Trophoblast cell (in vitro differentiated cells and primary cell): Measurements from ENCODE around the gene FXYD5. TPM values are rescaled to one million over a fixed set of nuclear protein-coding genes. Genes with fewer than 3 reads are reported as not detected.

Experiments
- DNase-seq, 2 donors: peaks; one replicate each; pipeline ENCODE4 v3.0.0-alpha.2; 2016
- H2AFZ ChIP-seq: 2 replicates; pipeline ENCODE4 v1.6.1; 2013; ENCODE audit warnings: low read length, moderate library complexity, mild to moderate bottlenecking; ENCODE audit not compliant: insufficient read depth, poor library complexity
- H2AK5ac ChIP-seq: 2 replicates; pipeline ENCODE4 v1.6.1; 2013; ENCODE audit warnings: mild to moderate bottlenecking, low read length
- H2BK120ac ChIP-seq: 2 replicates; pipeline ENCODE4 v1.6.1; 2013; ENCODE audit warnings: low read length, mild to moderate bottlenecking, moderate library complexity; ENCODE audit not compliant: insufficient read depth, poor library complexity
- H2BK12ac ChIP-seq: 2 replicates; pipeline ENCODE4 v1.6.1; 2013; ENCODE audit warnings: mild to moderate bottlenecking, low read length, moderate library complexity
- H2BK5ac ChIP-seq: 2 replicates; pipeline ENCODE4 v1.6.1; 2013; ENCODE audit warnings: low read length, low read depth, moderate library complexity, mild to moderate bottlenecking; ENCODE audit not compliant: poor library complexity
- H3K14ac ChIP-seq: 2 replicates; pipeline ENCODE4 v1.6.1; 2013; ENCODE audit warnings: mild to moderate bottlenecking, low read length
- H3K18ac ChIP-seq: 2 replicates; pipeline ENCODE4 v1.6.1; 2013; ENCODE audit warnings: mild to moderate bottlenecking, low read length
- H3K23ac ChIP-seq: 2 replicates; pipeline ENCODE4 v1.6.1; 2013; ENCODE audit warnings: low read length
- H3K27ac ChIP-seq: 2 replicates; pipeline ENCODE4 v1.5.1; 2013; ENCODE audit warnings: low read depth, mild to moderate bottlenecking, inconsistent platforms, low read length, moderate library complexity
- H3K27me3 ChIP-seq: 2 replicates; pipeline ENCODE4 v1.6.1; 2013; ENCODE audit warnings: inconsistent platforms, mild to moderate bottlenecking, low read length, moderate library complexity; ENCODE audit not compliant: insufficient read depth
- H3K36me3 ChIP-seq, 2 experiments: 1 replicate in 1 of 2; 2 replicates in 1 of 2; pipeline ENCODE4 v1.6.1; 2013; ENCODE audit warnings: low read length in 2 of 2, mild to moderate bottlenecking in 2 of 2, moderate library complexity in 1 of 2; ENCODE audit not compliant: insufficient read depth in 2 of 2, control insufficient read depth in 1 of 2
- H3K4ac ChIP-seq: 2 replicates; pipeline ENCODE4 v1.6.1; 2013; ENCODE audit warnings: low read depth, mild to moderate bottlenecking, low read length, moderate library complexity
- H3K4me1 ChIP-seq, 2 experiments: 1 replicate in 1 of 2; 2 replicates in 1 of 2; pipeline ENCODE4 v1.6.1; 2013; ENCODE audit warnings: low read length in 2 of 2, mild to moderate bottlenecking in 2 of 2, moderate library complexity in 1 of 2; ENCODE audit not compliant: insufficient read depth in 2 of 2, control insufficient read depth in 1 of 2
- H3K4me2 ChIP-seq: 2 replicates; pipeline ENCODE4 v1.6.1; 2013; ENCODE audit warnings: inconsistent platforms, mild to moderate bottlenecking, low read length, moderate library complexity
- H3K4me3 ChIP-seq: 2 replicates; pipeline ENCODE4 v1.5.1; 2013; ENCODE audit warnings: mild to moderate bottlenecking, low read depth, low read length, inconsistent platforms
- H3K79me1 ChIP-seq: one replicate; pipeline ENCODE4 v1.6.1; 2013; ENCODE audit warnings: low read length
- H3K79me2 ChIP-seq: 2 replicates; pipeline ENCODE4 v1.6.1; 2013; ENCODE audit warnings: low read length, mild to moderate bottlenecking; ENCODE audit not compliant: control insufficient read depth, insufficient read depth, poor library complexity
- H3K9ac ChIP-seq: 2 replicates; pipeline ENCODE4 v1.6.1; 2013; ENCODE audit warnings: mild to moderate bottlenecking, low read length
- H3K9me3 ChIP-seq: 2 replicates; pipeline ENCODE4 v1.6.1; 2013; ENCODE audit warnings: low read depth, mild to moderate bottlenecking, control low read depth, inconsistent platforms, low read length; ENCODE audit not compliant: insufficient read depth
- H4K12ac ChIP-seq: 2 replicates; pipeline ENCODE4 v1.6.1; 2013; ENCODE audit warnings: low read depth, mild to moderate bottlenecking, low read length, moderate library complexity
- H4K8ac ChIP-seq: 2 replicates; pipeline ENCODE4 v1.6.1; 2013; ENCODE audit warnings: low read depth, mild to moderate bottlenecking, low read length, moderate library complexity
- H4K91ac ChIP-seq: one replicate; pipeline ENCODE4 v1.6.1; 2013; ENCODE audit warnings: low read depth, mild to moderate bottlenecking, low read length, moderate library complexity
- WGBS: extraction: QIAGEN DNeasy Blood & Tissue Kit; methylation state at CpG from one replicate; pipeline ENCODE4 v1.1.7; 2013; ENCODE audit warnings: missing lambda C conversion rate; ENCODE audit not compliant: insufficient read length, insufficient coverage; ENCODE audit errors: extremely low coverage; 5-methylcytosine and 5-hydroxymethylcytosine counted together
- polyA plus RNA-seq: library from polyadenylated mRNA; stranded (reverse); fragments of 200-250 nt; gene quantifications from 2 replicates; pipeline ENCODE4 v1.2.3, GENCODE V29; 2013

FXYD5 gene
- 205 and 212 TPM in 2 replicates for polyA plus RNA-seq

- H2BK12ac ChIP-seq, result peak within 1 kb of the TSS; percentile 46
- peak; percentile 77 to 86 for DNase-seq
- no peak within 1 kb of the TSS for H3K23ac ChIP-seq
- peaks cover 12% of the 10 kb centered on the region for H3K79me1 ChIP-seq
- H4K12ac ChIP-seq, result peak within 1 kb of the TSS; percentile 68
- WGBS, result no CpG with 5 or more reads among the region's 49 CpGs
- peaks cover 9 to 21% of the 10 kb centered on the region in 2 experiments for H3K4me1 ChIP-seq
- H4K8ac ChIP-seq, result peak within 1 kb of the TSS; percentile 82
- H2BK5ac ChIP-seq, result peak within 1 kb of the TSS; percentile 77
- H3K9me3 ChIP-seq, result peaks cover 2% of the 10 kb centered on the region
- peak within 1 kb of the TSS; percentile 83 for H3K4me3 ChIP-seq
- H3K27ac ChIP-seq, result peak within 1 kb of the TSS; percentile 43
- H3K14ac ChIP-seq, result peak within 1 kb of the TSS; percentile 85
- H2AFZ ChIP-seq, result peak within 1 kb of the TSS; percentile 92
- peak within 1 kb of the TSS; percentile 71 for H3K4ac ChIP-seq
- H2BK120ac ChIP-seq, result peak within 1 kb of the TSS; percentile 77
- peak within 1 kb of the TSS; percentile 96 for H3K4me2 ChIP-seq
- H3K36me3 ChIP-seq, result peaks cover 3 to 14% of the 10 kb centered on the region in 2 experiments
- H3K79me2 ChIP-seq, result peaks cover 3% of the 10 kb centered on the region
- peak within 1 kb of the TSS; percentile 35 for H2AK5ac ChIP-seq
- peak within 1 kb of the TSS; percentile 67 for H3K9ac ChIP-seq
- peak within 1 kb of the TSS; percentile 90 for H3K18ac ChIP-seq
- H3K27me3 ChIP-seq, result no peaks in the 10 kb centered on the region
- peak within 1 kb of the TSS; percentile 92 for H4K91ac ChIP-seq
Measured at GRCh38 chr19:35154525-35155406, at the start of gene FXYD5. Gene FXYD5, plus strand, starts transcription at chr19:35154735. Its CDS starts 816 bp downstream, at chr19:35155551.

- no peak overlapping the region for H2AFZ ChIP-seq
- H3K9me3 ChIP-seq, result peaks cover 8% of the 10 kb centered on the region
- DNase-seq, result no peak
- no peak overlapping the region for H3K18ac ChIP-seq
- H3K4me1 ChIP-seq, result no peaks in the 10 kb centered on the region
- H3K9ac ChIP-seq, result no peak overlapping the region
- H2AK5ac ChIP-seq, result no peak overlapping the region
- no peak overlapping the region for H3K27ac ChIP-seq
- H2BK120ac ChIP-seq, result no peak overlapping the region
- WGBS, result no CpG with 5 or more reads among the region's 6 CpGs
- no peak overlapping the region for H3K4me2 ChIP-seq
- H3K23ac ChIP-seq, result no peak overlapping the region
- H4K12ac ChIP-seq, result no peak overlapping the region
- no peaks in the 10 kb centered on the region for H3K79me1 ChIP-seq
- no peak overlapping the region for H3K14ac ChIP-seq
- no peak overlapping the region for H4K91ac ChIP-seq
- H4K8ac ChIP-seq, result no peak overlapping the region
- H3K36me3 ChIP-seq, result no peaks in the 10 kb centered on the region
- no peak overlapping the region for H3K4me3 ChIP-seq
- no peaks in the 10 kb centered on the region for H3K27me3 ChIP-seq
- H2BK5ac ChIP-seq, result no peak overlapping the region
- H2BK12ac ChIP-seq, result no peak overlapping the region
- H3K79me2 ChIP-seq, result no peaks in the 10 kb centered on the region
- no peak overlapping the region for H3K4ac ChIP-seq
Measured at GRCh38 chr19:35105047-35105410, 49.5 kb upstream of the FXYD5 start.

- Histone ChIP-seq H3K9ac (no peak overlapping the region), H3K4me1 (no peaks in the 10 kb centered on the region), H3K9me3 (peaks cover 8% of the 10 kb centered on the region), H4K91ac (no peak overlapping the region), H2AK5ac (no peak overlapping the region), H3K36me3 (no peaks in the 10 kb centered on the region), H2BK12ac (no peak overlapping the region), H2BK5ac (no peak overlapping the region), H3K4me2 (no peak overlapping the region), H3K27ac (no peak overlapping the region), H3K27me3 (no peaks in the 10 kb centered on the region), H4K12ac (no peak overlapping the region), H2BK120ac (no peak overlapping the region), H3K79me1 (no peaks in the 10 kb centered on the region), H2AFZ (no peak overlapping the region), H3K79me2 (no peaks in the 10 kb centered on the region), H3K23ac (no peak overlapping the region), H3K4me3 (peak overlapping the region; percentile 3), H4K8ac (no peak overlapping the region), H3K14ac (no peak overlapping the region), H3K18ac (no peak overlapping the region), H3K4ac (no peak overlapping the region)
- no peak for DNase-seq
- WGBS, result no CpG with 5 or more reads among the region's 30 CpGs
Measured at GRCh38 chr19:35105411-35106290, 48.9 kb upstream of the FXYD5 start.

GRCh38 chr19:35106291-35106583 is 48.3 kb upstream of the FXYD5 start:
- Histone ChIP-seq H3K4me2 (no peak overlapping the region), H2AK5ac (no peak overlapping the region), H4K8ac (no peak overlapping the region), H3K18ac (no peak overlapping the region), H2BK5ac (no peak overlapping the region), H3K23ac (no peak overlapping the region), H2BK12ac (no peak overlapping the region), H2BK120ac (no peak overlapping the region), H3K79me1 (no peaks in the 10 kb centered on the region), H3K27ac (no peak overlapping the region), H3K14ac (no peak overlapping the region), H3K27me3 (no peaks in the 10 kb centered on the region), H3K4ac (no peak overlapping the region), H3K9ac (no peak overlapping the region), H2AFZ (no peak overlapping the region), H3K4me3 (no peak overlapping the region), H3K36me3 (no peaks in the 10 kb centered on the region), H3K4me1 (no peaks in the 10 kb centered on the region), H4K12ac (no peak overlapping the region), H3K79me2 (no peaks in the 10 kb centered on the region), H4K91ac (no peak overlapping the region), H3K9me3 (peaks cover 8% of the 10 kb centered on the region)
- no peak for DNase-seq
- no CpG with 5 or more reads among the region's 9 CpGs for WGBS
